ENCODE measurements around the gene RRAS2.

Gene RRAS2

GRCh38 chr11:14372011-14372410 is 13.0 kb upstream of the RRAS2 start:
- no peak overlapping the region for H3K4me3 ChIP-seq (ENCODE audit: control insufficient read depth, low read depth, low read length)
- TF ChIP-seq CTCF (IDR thresholded peaks at IDR 0.05; ENCODE audit: control insufficient read depth, insufficient read depth, low read depth, low read length, missing control alignments): no peak
- no peak for DNase-seq (ENCODE audit: low read depth)

GRCh38 chr11:14371249-14371648 is 12.3 kb upstream of the RRAS2 start:
- H3K4me3 ChIP-seq (ENCODE audit: control insufficient read depth, low read depth, low read length): no peak overlapping the region
- no peak for DNase-seq (ENCODE audit: low read depth)
- no peak for TF ChIP-seq CTCF (IDR thresholded peaks at IDR 0.05; ENCODE audit: control insufficient read depth, insufficient read depth, low read depth, low read length, missing control alignments)

DNA sequence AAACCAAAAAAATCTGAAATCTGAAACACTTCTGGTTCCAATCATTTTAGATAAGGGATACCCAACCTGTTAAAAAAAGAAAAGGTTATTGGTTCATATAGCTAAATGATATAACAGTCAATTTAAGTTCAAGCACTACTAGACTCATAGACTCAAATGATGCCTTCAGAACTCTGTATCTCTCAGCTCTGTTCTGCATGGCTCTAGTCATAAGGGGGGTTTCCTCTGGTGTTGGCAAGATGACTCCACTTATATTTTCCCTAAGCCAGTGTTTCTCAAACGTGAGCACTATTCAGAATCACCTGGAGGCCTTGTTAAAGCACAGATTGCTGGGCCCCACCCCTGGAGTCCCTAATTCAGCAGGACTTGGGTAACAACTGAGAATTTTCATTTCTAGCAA is 11.5 kb upstream of the RRAS2 start:
- no peak overlapping the region for H3K4me3 ChIP-seq (ENCODE audit: control insufficient read depth, low read depth, low read length)
- no peak for TF ChIP-seq CTCF (IDR thresholded peaks at IDR 0.05; ENCODE audit: control insufficient read depth, insufficient read depth, low read depth, low read length, missing control alignments)
- DNase-seq (ENCODE audit: low read depth): no peak

GRCh38 chr11:14369598-14369997 is 10.6 kb upstream of the RRAS2 start:
- TF ChIP-seq CTCF (IDR thresholded peaks at IDR 0.05; ENCODE audit: control insufficient read depth, insufficient read depth, low read depth, low read length, missing control alignments): no peak
- no peak overlapping the region for H3K4me3 ChIP-seq (ENCODE audit: control insufficient read depth, low read depth, low read length)

DNA sequence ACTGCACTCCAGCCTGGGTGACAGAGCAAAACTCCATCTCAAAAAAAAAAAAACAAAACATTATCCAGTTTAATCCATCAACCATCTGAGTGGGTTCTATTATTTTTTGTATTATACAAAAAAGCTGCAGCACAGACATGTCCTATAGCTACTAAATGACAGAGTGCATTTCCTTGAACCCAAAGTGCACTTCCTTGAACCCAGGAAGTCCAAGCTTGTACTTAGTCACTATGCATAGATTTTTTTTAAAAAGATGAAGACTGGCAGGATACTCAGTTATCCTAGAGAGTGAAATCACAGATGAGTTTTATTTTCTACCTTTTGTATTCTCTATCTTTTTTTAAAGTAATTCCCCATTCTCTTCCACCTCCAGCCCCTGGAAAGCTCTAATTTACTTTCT is 8.0 kb upstream of the RRAS2 start:
- no peak for TF ChIP-seq CTCF (IDR thresholded peaks at IDR 0.05; ENCODE audit: control insufficient read depth, insufficient read depth, low read depth, low read length, missing control alignments)
- H3K4me3 ChIP-seq (ENCODE audit: control insufficient read depth, low read depth, low read length): no peak overlapping the region
- DNase-seq (ENCODE audit: low read depth): no peak

More at GRCh38 chr11:14369598-14369997, 10.6 kb upstream of the RRAS2 start:
- no peak for DNase-seq (ENCODE audit: low read depth)

GRCh38 chr11:14364322-14364721 is 5.3 kb upstream of the RRAS2 start:
- H3K4me3 ChIP-seq (ENCODE audit: control insufficient read depth, low read depth, low read length): no peak overlapping the region
- no peak for DNase-seq (ENCODE audit: low read depth)
- TF ChIP-seq CTCF (IDR thresholded peaks at IDR 0.05; ENCODE audit: control insufficient read depth, insufficient read depth, low read depth, low read length, missing control alignments): no peak

GRCh38 chr11:14362611-14363010 is 3.6 kb upstream of the RRAS2 start:
- H3K4me3 ChIP-seq (ENCODE audit: control insufficient read depth, low read depth, low read length): no peak overlapping the region
- DNase-seq (ENCODE audit: low read depth): no peak
- no peak for TF ChIP-seq CTCF (IDR thresholded peaks at IDR 0.05; ENCODE audit: control insufficient read depth, insufficient read depth, low read depth, low read length, missing control alignments)

Measured in AG09309 (cell line).